NT2/D1 (cell line): ENCODE measurements around the gene SFRP2.

Experiments
- SUZ12 ChIP-seq: IDR thresholded peaks from 2 replicates; pipeline ENCODE4 v1.6.1; 2011; ENCODE audit not compliant: insufficient read length, insufficient read depth; ENCODE audit errors: extremely low read depth
- YY1 ChIP-seq: IDR thresholded peaks from 2 replicates; pipeline ENCODE4 v1.6.1; 2011; ENCODE audit not compliant: insufficient read length, insufficient read depth
- ZNF274 ChIP-seq: IDR thresholded peaks from 2 replicates; pipeline ENCODE4 v1.6.1; 2011; ENCODE audit warnings: mild to moderate bottlenecking, low read depth, low read length

GRCh38 chr4:153799694-153800074, 10.8 kb upstream of the SFRP2 start:
- no peak for TF ChIP-seq ZNF274
- TF ChIP-seq SUZ12, result no peak
- TF ChIP-seq YY1, result no peak
